Mammary epithelial cell (primary cell): ENCODE data around the gene TMEM167B.

Experiments used
- EZH2 ChIP-seq: IDR thresholded peaks from 2 replicates; pipeline ENCODE4 v1.6.1; 2012; ENCODE audit warnings: low read length, inconsistent platforms, borderline replicate concordance
- TF ChIP-seq, protein P1 (sequence below), 2 donors: IDR thresholded peaks in 1 of 2; conservative IDR thresholded peaks in 1 of 2; 2 replicates each; pipeline ENCODE4 v1.5.1; 2011 to 2012; ENCODE audit warnings: inconsistent platforms in 2 of 2, low read length in 2 of 2, mild to moderate bottlenecking in 2 of 2, control low read depth in 1 of 2, low read depth in 1 of 2; ENCODE audit not compliant: insufficient read depth in 1 of 2; ENCODE audit errors: extremely low read depth in 1 of 2

DNA sequence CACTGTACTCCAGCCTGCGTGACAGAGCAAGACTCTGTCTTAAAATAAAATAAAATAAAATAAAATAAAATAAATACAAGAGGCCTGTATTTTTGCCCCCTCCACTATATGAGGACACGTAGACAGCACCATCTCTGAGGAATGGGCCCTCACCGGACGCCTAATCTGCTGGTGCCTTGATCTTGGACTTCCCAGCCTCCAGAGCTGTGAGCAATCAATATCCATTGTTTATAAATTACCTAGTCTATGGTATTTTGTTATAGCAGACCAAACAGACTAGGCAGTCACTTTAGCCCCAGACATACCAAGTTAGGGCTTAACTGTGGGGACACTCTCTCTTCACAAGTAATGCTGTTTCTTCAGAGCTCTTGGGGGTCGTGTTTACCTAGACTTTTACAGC is 29.8 kb downstream of the TMEM167B start:
- TF ChIP-seq, protein P1, sequence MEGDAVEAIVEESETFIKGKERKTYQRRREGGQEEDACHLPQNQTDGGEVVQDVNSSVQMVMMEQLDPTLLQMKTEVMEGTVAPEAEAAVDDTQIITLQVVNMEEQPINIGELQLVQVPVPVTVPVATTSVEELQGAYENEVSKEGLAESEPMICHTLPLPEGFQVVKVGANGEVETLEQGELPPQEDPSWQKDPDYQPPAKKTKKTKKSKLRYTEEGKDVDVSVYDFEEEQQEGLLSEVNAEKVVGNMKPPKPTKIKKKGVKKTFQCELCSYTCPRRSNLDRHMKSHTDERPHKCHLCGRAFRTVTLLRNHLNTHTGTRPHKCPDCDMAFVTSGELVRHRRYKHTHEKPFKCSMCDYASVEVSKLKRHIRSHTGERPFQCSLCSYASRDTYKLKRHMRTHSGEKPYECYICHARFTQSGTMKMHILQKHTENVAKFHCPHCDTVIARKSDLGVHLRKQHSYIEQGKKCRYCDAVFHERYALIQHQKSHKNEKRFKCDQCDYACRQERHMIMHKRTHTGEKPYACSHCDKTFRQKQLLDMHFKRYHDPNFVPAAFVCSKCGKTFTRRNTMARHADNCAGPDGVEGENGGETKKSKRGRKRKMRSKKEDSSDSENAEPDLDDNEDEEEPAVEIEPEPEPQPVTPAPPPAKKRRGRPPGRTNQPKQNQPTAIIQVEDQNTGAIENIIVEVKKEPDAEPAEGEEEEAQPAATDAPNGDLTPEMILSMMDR (conservative IDR thresholded peaks at IDR 0.05 in 1 of 2, IDR thresholded peaks at IDR 0.05 in 1 of 2; ENCODE audit: extremely low read depth in 1 of 2, insufficient read depth in 1 of 2, low read depth in 1 of 2, low read length in 2 of 2): no peak
- no peak for TF ChIP-seq EZH2
